LNCAP (cell line): ENCODE results near the gene VSTM4.

Experiments used
- CTCF ChIP-seq: fragments of 450-650 bp; IDR thresholded peaks from 2 replicates; pipeline ENCODE4 v1.5.1; 2017; ENCODE audit warnings: mild to moderate bottlenecking

Gene VSTM4

GRCh38 chr10:49090696-49091380, 24.5 kb downstream of the VSTM4 start:
- no peak for TF ChIP-seq CTCF

GRCh38 chr10:49090189-49090575, 25.1 kb downstream of the VSTM4 start:
- no peak for TF ChIP-seq CTCF

- no peak for TF ChIP-seq CTCF
These were observed 25.6 kb downstream of the VSTM4 start for GRCh38 chr10:49089557-49090188.

GRCh38 chr10:49089152-49089551, 26.2 kb downstream of the VSTM4 start:
- no peak for TF ChIP-seq CTCF

GRCh38 chr10:49086889-49087288, 28.4 kb downstream of the VSTM4 start:
- TF ChIP-seq CTCF = no peak

GRCh38 chr10:49083261-49083660, 32.1 kb downstream of the VSTM4 start:
- TF ChIP-seq CTCF = no peak

GRCh38 chr10:49082766-49083165, 32.6 kb downstream of the VSTM4 start:
- no peak for TF ChIP-seq CTCF
